ENCODE data around the gene SCRT2.

DNA sequence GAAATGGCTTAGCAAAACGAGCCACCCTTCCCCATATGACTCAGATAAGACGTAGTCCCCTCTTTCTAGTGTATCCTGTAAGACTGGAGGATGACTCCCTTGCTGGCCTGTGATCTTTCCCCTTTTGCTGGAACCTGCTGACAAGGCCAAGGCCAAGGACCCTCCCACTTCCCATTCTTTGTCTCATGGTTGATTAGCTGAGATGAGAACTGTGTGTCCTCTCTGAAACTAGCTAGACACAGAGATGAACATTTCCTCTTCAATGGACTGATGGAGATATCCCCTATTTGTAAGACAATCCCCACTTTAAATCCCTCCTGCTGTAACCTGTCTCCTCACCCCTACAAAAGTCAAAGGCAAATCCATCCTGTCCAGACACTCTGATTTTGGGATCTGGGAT lies 33.4 kb upstream of the SCRT2 start:
- TF ChIP-seq, protein P1, sequence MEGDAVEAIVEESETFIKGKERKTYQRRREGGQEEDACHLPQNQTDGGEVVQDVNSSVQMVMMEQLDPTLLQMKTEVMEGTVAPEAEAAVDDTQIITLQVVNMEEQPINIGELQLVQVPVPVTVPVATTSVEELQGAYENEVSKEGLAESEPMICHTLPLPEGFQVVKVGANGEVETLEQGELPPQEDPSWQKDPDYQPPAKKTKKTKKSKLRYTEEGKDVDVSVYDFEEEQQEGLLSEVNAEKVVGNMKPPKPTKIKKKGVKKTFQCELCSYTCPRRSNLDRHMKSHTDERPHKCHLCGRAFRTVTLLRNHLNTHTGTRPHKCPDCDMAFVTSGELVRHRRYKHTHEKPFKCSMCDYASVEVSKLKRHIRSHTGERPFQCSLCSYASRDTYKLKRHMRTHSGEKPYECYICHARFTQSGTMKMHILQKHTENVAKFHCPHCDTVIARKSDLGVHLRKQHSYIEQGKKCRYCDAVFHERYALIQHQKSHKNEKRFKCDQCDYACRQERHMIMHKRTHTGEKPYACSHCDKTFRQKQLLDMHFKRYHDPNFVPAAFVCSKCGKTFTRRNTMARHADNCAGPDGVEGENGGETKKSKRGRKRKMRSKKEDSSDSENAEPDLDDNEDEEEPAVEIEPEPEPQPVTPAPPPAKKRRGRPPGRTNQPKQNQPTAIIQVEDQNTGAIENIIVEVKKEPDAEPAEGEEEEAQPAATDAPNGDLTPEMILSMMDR (IDR thresholded peaks at IDR 0.05; ENCODE audit: insufficient read depth, low read length): no peak
- TF ChIP-seq REST (IDR thresholded peaks at IDR 0.05; ENCODE audit: insufficient replicate concordance, low read depth): no peak
- TF ChIP-seq POLR2AphosphoS5 (IDR thresholded peaks at IDR 0.05; ENCODE audit: low read depth): no peak
- no peak for TF ChIP-seq GABPA (IDR thresholded peaks at IDR 0.05; ENCODE audit: low read depth)
- no peak for TF ChIP-seq SPI1 (IDR thresholded peaks at IDR 0.05; ENCODE audit: borderline replicate concordance, low read depth)

All from HL-60 (cell line).